Fibroblast of gingiva (primary cell): ENCODE results near the gene MPRIP.

ENCODE experiments used
- DNase-seq: peaks from one replicate; pipeline ENCODE4 v3.0.0-alpha.2; 2011; ENCODE audit warnings: low read depth

MPRIP gene

DNA sequence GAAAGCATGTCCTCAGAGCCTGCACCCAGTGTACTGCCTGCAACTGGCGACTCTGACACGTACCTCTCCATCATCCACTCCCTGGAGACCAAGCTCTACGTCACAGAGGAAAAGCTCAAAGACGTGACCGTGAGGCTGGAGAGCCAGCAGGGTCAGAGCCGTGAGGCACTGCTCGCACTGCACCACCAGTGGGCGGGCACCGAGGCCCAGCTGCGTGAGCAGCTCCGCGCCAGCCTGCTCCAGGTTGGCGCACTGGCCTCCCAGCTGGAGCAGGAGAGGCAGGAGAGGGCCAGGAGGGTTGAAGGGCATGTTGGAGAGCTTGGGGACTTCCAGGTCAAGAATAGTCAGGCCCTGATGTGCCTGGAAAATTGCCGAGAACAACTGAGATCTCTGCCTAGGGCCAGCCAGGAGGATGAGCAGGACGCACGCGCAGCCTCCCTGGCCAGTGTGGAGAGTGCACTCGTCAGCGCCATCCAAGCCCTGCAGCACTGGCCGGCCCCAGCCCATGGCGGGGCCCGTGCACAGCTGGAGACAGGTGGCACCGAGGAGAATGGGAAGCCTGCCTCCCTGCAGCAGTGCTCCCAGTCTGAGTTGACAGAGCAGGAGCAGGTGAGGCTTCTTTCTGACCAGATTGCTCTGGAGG is 123.5 kb downstream of the MPRIP start:
- DNase-seq, result no peak

DNA sequence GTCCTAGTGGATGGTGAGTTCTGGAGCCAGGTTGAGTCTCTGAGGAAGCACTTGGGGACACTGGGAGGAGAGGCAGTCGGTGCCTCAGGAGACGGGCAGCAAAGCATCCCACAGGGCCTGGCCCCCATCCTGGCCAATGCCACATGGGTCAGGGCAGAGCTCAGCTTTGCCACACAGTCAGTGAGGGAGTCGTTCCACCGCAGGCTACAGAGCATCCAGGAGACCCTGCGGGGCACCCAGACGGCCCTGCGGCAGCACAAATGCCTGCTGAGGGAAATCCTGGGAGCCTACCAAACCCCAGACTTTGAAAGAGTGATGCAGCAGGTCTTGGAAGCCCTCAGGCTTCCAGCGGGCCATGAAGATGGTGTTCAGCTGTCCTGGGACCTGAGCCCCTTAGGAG is 124.2 kb downstream of the MPRIP start:
- no peak for DNase-seq

DNA sequence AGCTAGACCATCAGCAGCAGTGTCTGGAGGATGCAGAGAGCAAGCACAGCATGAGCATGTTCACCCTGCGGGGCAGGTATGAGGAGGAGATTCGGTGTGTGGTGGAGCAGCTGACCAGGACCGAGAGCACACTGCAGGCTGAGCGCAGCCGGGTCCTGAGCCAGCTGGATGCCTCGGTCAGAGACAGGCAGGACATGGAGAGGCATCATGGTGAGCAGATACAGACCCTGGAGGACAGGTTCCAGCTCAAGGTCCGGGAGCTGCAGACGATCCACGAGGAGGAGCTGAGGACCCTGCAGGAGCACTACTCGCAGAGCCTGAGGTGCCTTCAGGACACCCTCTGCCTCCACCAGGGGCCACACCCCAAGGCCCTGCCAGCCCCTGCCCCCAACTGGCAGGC is 125.1 kb downstream of the MPRIP start:
- no peak for DNase-seq

DNA sequence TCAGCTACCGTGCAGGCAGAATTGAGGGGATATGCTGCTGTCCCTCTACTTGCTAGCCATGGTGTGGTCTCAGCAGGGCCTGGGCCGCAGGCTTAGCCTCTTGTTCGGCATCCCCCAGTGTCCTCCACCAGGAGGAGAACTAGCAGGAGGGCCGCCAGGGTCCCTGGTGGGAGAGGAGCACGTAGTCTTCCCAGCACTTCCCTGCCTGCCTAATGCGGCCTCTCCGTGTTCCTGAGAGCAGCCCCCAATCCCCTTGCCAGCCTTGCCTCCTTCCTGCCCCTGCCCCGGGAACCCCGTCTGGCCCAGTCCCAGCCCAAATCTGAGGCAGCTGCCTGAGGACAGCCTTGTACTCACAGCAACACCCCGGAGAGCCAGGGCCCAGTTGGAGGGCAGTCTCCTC is 125.7 kb downstream of the MPRIP start:
- DNase-seq, result no peak

DNA sequence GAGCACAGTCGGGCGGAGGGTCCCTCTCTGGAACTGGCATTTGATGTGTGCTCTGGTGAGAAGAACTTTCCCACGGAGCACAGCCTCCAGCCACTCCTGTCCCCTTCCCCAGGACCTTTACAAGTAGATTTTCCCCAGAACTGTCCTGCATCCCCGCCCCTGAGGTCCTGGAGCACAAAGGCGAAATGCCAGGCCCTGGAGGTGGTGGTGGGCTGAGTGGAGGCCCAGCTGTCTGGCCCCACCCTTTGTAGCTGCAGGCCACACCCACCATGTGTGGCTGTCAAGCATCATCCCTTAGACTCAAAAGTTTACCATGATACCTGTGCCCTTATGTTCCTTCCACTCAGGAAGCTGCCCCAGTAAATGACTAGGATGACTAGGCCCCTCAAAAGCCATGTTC is 126.1 kb downstream of the MPRIP start:
- DNase-seq, result no peak

DNA sequence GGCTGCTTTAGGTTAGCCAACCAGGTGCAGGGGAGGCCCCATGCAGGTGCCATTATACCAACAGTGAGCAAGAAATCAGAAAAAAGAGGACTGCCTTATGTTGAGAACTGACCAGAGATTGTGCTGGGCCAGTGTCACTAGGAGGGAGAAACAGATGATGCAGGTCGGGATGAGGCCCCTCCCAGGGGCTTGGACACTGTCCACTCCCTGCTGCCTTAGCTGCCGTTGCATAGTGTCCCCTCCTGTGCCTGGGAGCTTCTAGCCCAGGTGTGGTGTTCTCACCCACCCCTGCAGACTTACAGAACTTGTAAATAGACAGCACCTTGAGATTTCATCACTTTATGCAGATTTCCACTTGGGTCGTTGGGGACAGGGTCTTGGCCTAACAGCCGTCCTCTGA is 127.1 kb downstream of the MPRIP start:
- DNase-seq, result no peak

DNA sequence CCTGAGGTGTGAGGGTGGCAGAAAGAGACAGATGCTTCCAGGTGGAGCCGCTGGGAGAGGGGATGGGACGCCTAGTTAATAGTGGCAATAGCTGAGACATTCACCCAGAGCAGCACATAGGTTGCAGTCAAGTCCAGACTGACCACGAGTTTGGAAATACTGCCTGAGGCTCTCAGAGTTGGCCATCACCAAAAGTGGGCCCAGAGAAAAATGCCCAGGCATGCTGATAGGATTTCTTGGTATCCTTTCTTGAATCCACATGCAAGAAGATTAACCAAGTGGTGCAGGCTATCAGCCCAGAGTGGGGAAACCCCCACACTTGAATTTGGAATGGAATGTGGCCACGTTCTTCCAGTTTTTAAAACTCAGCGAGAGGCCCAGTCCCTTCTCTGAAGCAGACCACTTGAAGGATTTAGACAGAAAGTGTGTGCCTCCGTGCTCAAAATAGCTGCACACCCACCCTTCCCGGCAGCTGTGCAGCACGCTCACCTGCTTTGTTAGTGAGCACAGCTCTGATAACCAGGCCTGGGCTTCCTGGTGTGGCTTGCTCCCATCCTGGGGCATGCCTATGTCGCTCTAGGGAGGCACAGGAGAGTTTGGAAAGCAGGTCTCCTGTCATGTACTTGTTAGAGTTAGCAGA is 128.2 kb downstream of the MPRIP start:
- DNase-seq, result peak; percentile 59

DNA sequence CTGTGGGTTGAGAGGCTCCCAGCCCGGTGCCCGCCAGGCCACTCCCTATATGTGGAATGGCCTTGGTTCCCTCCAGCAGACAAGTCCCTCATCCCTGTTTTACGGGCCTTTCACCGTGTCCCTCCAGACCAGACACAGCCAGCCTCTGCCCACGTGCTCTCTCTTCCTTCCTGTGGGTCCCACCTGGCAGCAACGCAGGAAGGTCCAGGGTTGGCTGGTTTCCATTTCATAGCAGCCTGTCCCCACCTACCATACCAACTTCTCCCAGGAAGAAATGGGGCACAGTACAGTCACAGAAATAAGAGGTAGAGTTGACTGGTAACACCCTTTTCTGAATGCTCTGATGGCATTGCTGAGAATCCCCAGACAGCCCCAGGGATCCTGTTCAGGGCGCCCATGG is 128.9 kb downstream of the MPRIP start:
- DNase-seq, result no peak

DNA sequence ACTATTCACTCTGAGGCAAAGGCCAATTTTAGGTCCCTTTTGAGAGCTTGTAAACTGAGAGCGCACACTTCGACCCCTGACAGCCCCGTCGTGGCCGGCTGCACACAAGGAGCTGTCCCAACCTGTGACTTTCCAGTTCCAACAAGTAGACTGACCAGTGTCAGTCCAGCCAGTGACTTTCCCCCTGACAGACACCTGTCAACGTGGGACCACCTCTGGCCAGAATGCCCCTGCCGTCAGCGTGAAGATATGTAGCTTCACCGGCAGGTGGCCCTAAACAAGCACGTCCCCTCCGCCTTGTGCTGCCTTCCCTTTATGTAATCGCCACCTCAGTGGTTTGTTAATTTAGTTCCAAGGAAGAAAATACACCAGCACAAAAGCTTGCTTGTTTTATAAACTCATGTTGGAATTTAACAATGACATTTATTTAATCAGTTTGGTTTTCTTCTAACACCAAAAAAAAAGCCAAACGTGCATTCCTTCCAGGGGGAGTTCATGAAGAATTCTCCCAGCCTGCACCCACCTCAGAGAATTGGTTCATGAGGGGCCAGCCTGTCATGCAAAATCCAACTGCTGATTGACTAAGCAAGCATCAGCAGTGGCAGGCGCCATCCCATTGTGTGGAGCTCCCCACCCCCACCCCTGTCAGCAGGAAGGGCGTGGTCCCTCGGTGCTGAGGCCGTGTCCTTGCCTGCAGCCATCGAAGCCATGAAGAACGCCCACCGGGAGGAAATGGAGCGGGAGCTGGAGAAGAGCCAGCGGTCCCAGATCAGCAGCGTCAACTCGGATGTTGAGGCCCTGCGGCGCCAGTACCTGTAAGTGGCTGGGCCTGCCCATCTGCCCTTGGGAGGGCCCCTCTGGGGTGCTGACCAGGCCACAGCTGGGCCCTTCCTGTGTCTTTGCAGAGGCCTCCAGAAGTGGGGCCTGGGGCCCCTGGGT is 130.0 kb downstream of the MPRIP start:
- no peak for DNase-seq

DNA sequence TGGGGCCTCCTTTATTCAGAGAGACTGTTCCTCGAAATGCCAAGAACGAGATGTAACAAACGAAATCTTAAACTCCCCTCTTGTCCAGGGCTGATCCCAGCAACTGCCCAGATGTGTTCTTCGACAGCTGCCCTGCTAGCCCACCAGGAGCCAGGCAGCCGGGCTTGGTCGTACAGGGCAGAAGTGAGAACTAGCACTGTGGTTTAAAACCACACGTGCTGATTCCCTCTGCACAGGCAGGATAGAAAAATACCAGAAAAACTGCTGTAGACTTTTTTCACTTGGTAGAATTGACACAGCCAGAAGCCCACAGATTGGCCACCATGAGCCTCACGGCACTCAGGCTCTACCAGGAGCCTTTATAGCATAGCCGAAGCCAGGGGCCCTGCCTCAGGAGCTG is 130.7 kb downstream of the MPRIP start:
- DNase-seq, result no peak

DNA sequence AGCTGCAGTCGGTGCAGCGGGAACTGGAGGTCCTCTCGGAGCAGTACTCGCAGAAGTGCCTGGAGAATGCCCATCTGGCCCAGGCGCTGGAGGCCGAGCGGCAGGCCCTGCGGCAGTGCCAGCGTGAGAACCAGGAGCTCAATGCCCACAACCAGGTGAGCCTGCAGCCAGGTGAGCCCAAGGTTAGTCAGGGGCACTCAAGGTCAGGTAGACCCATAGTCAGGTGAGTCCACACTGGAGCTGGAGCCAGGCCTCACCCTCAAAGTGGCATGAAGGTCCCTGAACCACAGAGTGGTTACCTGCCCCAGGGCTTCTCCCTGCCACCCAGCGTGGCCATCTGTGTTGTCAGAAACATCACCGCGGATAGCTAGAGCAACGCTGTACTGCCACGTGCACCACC is 131.7 kb downstream of the MPRIP start:
- no peak for DNase-seq

DNA sequence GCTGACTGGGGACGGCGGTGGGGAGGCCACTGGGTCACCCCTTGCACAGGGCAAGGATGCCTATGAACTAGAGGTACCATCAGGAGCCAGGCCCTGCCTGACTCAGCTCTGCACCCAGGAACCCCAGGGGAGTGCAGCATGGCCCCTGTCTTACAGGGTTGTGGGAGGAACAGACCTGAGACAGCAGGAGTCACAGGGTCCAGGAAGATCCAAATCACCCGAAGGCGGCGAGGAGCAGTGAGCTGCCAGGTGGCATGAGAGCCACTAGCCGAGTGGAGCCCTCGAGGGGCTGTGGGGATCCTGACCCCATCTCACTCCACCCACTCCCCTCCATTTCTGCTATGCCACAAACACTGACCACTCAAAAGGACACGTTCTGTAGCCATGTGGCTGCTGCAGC is 133.1 kb downstream of the MPRIP start:
- DNase-seq, result no peak

DNA sequence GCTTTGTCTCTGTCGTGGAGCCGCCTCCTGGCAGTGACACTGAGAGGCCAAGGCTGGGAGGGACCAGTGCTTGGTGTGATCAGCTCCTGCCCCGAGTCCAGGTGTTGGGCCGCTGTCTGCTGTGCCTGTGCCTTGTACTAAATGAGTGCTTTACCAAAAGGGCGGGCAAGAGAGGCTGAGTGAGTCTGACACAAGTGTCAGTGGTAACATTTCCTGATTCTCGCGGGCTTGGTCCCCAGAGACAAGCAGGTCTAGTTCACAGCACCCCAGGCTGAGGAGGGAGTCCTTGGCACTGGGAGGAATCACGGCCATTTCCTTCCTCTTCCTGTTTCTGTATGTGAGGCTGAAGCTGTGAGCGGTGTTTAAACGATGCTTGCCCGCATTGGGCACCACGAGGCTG is 133.7 kb downstream of the MPRIP start:
- DNase-seq, result no peak

DNA sequence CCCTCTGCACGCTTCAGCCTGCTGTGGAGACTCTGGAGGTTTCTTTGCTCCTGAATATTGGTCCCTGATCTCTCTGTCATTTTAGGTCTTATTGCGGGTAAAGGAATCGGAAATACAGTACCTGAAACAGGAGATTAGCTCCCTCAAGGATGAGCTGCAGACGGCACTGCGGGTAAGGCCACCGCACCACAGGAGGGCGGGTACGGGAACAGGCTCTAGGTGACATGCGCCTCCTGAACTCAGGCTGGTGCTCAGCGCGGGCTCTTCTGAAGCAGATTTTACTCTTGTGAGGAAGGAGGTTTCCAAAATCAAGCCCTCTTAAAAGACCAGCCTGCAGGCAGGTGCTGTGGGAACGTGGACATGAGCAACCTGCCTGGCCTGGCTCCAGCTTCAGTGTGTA is 134.1 kb downstream of the MPRIP start:
- no peak for DNase-seq

DNA sequence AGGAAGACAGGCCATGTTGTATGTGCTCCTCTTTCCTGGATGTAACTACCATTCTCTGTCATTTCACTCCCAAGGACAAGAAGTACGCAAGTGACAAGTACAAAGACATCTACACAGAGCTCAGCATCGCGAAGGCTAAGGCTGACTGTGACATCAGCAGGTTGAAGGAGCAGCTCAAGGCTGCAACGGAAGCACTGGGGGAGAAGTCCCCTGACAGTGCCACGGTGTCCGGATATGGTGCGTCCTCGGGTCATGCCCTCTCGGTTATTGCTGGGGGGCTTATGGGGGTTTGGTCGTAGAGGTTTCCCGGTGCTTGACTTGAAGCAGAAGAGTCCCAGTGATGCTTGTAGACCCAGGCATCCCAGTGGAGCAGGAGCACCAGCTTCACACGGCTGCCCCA is 134.9 kb downstream of the MPRIP start:
- no peak for DNase-seq

DNA sequence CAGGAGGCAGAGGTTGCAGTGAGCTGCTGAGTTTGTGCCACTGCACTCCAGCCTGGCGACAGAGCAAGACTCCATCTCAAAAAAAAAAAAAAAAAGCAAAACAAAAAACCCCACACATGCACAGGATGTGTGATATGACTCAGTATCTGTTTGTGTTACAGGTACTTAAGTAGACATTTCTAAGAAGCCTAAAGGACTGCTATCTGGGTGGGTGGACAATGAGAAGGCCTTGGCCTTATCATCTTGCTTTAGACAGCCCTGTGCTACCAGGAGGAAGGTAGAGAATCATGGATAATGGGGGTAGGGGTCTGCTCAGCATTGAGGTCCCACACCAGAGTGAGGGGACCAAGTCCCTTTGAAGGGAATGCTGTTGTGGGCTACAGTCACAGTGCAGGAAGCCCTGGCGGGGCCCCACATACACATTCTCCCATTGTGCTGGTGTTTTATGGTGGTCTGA is 137.1 kb downstream of the MPRIP start:
- no peak for DNase-seq

DNA sequence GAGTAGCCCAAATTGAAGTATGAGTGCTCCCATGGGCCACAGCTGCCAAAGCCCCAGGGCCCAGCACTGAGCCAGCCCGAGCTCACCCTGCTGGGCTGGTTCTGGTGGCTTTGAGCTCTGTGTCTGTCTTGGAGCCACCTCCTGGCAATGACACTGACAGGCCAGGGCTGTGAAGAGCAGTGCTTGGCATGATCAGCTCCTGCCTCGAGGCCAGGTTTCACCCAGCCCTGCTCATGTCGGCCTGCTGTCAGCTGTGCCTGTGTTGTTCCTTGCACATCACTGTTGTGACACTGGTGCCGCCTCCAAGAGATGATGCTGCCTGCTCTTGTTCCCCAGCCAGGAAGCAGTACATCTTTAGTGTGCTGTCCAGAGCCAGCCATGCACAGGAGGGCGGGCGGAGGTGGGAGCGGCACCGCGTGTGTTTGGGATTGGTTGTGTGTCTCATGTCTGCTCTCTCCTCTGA is 137.9 kb downstream of the MPRIP start:
- no peak for DNase-seq

DNA sequence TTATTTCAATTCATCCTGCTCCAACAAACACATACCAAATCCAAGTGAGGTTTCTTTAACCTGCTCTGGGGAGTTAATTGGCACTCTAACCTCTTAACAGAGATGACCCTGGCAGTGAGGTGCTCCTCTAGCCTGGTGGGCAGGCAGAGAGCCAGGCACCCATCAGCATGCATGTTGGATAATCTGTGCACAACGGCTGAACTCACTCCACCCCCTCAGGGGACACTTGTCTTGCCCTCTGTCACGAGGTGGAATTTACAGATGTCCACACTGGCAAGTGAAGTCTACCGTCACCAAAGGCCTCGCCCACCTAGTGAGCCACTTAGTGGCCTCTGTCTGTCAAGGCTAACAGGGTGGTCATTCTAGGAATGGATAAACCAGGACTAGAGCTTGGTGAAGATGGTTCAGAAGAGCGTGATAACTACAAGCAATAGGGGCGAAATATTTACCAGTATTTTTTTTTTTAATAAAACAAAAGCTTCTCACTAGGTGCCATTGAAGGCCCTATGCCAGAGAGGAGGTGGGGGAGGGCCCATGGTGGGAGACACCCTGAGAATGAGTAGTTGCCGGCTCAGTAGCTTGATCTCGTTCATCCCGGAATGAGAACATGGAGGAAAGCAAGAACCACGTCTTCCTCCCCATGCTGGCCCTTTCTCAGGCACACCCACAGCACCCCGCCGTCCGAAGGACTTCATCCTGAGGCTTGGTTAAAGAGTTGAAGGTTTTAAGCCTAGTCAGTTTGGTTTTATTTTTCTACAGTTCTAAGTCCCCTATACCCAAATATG is 138.7 kb downstream of the MPRIP start:
- no peak for DNase-seq

DNA sequence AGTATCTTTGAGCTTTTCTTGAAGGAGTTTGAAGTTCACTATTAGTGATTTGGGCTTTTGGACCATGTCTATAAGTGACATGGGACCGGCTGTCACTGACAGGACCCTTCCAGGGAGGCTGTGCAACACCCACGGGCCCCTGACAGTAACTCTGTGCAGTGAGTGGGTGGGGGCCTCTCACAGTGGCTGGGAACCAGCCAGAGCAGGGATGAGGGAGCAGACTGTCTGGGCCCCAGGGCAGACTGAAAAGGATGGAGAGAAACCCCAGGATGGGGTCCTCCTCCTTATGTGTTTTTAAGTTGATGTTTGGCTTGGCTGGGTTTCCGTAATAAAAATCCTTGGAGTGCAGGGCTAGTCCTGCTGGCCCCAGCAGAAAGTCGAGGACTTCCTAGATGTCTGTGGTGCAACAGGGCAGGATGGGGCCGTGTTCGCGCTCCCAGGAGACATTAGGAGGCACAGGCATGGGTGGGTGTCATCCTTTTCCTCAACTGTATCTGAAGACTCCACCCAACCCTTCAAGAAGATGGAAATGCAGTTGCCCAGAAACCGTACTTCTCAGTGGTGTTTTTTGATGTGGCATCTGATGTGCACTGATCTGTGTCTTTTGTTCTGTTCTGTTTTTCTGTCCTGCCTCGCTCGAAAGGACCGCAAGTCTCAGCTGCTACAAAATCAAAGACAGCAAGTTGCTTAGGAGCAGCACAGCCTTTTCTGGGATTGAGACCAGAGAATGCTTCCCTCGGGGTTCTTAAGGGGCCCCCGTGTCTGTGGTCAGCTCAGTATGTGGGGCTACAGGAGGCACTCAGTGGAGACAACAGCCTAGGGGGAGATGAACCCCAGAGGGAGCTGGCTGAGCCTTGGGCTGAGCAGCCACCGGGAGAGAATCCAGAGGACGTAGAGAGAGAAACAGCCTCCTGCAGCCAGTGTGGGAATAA is 139.7 kb downstream of the MPRIP start:
- DNase-seq, result no peak

DNA sequence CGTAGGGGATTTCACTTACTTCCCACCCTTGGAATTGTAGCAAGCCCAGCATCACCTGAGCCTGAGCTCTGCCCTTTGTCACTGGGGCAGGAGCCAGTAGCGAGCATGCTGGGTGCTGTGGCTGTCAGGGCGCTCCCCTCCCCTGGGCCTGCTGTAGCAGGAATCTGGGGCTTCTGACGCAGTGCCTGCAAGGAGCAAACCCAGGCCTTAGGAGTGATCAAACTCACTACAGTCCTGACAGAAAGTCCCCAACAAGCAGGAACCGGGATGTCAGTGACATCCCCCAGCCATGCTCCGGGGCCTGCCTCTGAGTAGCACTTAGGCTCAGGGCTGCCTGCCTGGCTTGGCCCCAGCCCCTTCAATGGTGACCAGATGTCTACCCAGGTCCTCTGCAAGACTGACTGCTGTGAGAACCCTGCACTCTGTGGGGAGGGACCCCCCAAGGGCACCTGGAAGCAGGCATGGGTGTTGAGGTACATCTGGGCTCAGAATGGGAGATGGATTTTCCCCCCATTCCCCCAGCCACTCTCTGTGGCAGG is 140.4 kb downstream of the MPRIP start:
- no peak for DNase-seq

DNA sequence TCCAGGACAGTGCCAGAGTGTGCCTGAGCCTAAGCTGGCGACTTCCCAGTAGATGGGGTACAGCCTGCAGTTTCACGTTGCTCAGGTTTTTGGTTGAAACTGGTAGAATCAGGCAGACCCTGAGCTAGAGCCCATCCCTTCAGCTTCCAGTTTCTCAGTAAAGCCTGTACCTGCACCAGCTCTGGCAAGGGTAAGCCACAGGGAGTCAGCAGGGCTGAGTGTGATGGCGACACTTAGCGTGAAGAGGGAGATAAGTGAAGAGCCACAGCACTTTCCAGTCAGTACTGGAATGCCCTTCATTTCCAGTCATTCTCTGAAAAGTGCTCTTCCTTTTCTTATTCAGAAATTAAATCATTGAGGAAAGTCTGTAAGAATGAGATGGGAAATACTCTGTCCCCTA is 141.5 kb downstream of the MPRIP start:
- no peak for DNase-seq
